ENCODE measurements around the gene HOXB5.
A peak's percentile ranks its signal among the peaks of the same experiment; 100 is the strongest.

The HOXB5 gene

GRCh38 chr17:48613862-48614694 is 20.5 kb upstream of the HOXB5 start:
- H3K9me3 ChIP-seq, result no peaks in the 10 kb centered on the region
- H3K36me3 ChIP-seq, result no peaks in the 10 kb centered on the region
- no peak overlapping the region for H3K27ac ChIP-seq
- DNase-seq, result no peak
- H3K4me3 ChIP-seq, result peak overlapping the region in 1 of 2 donors; percentile 24
- intact Hi-C loops (cut with DNase I; ENCODE audit: low total_unique reads), result no loop called here
- H3K27me3 ChIP-seq, result peaks cover 12 to 100% of the 10 kb centered on the region in 2 donors
- TF ChIP-seq CTCF (IDR thresholded peaks at IDR 0.05), result no peak
- peaks cover 0 to 62% (median 50%) of the 10 kb centered on the region in 4 donors for H3K4me1 ChIP-seq

- no peaks in the 10 kb centered on the region for H3K9me3 ChIP-seq
- no peak for DNase-seq
- no peak overlapping the region for H3K27ac ChIP-seq
- H3K27me3 ChIP-seq, result peaks cover 12 to 99% of the 10 kb centered on the region in 2 donors
- peaks cover 0 to 58% (median 46%) of the 10 kb centered on the region in 4 donors for H3K4me1 ChIP-seq
- H3K36me3 ChIP-seq, result no peaks in the 10 kb centered on the region
- peak overlapping the region; percentile 6 to 49 for H3K4me3 ChIP-seq
- intact Hi-C loops (cut with DNase I; ENCODE audit: low total_unique reads), result no loop called here
- peak; percentile 6 to 33 for TF ChIP-seq CTCF (IDR thresholded peaks at IDR 0.05)
Observed at GRCh38 chr17:48612854-48613691, 19.5 kb upstream of the HOXB5 start.

GRCh38 chr17:48612456-48612853 is 18.9 kb upstream of the HOXB5 start:
- Histone ChIP-seq H3K4me3 (peak overlapping the region; percentile 6 to 49), H3K36me3 (no peaks in the 10 kb centered on the region), H3K27me3 (peaks cover 12 to 99% of the 10 kb centered on the region in 2 donors), H3K27ac (no peak overlapping the region), H3K9me3 (no peaks in the 10 kb centered on the region), H3K4me1 (peaks cover 0 to 52% (median 43%) of the 10 kb centered on the region in 4 donors)
- intact Hi-C loops (cut with DNase I; ENCODE audit: low total_unique reads), result no loop called here
- TF ChIP-seq CTCF (IDR thresholded peaks at IDR 0.05), result no peak
- DNase-seq, result no peak

GRCh38 chr17:48611681-48612455 is 18.3 kb upstream of the HOXB5 start:
- H3K4me3 ChIP-seq, result peak overlapping the region; percentile 38 to 49

More at GRCh38 chr17:48611681-48612455, 18.3 kb upstream of the HOXB5 start:
- no peaks in the 10 kb centered on the region for H3K36me3 ChIP-seq
- no peaks in the 10 kb centered on the region for H3K9me3 ChIP-seq
- no peak for DNase-seq
- TF ChIP-seq CTCF (IDR thresholded peaks at IDR 0.05), result no peak
- peaks cover 12 to 99% of the 10 kb centered on the region in 2 donors for H3K27me3 ChIP-seq
- H3K27ac ChIP-seq, result peak overlapping the region in 1 of 2 donors; percentile 6
- peaks cover 0 to 50% (median 43%) of the 10 kb centered on the region in 4 donors for H3K4me1 ChIP-seq
- intact Hi-C loops (cut with DNase I; ENCODE audit: low total_unique reads), result no loop called here
